ES-I3 (cell line): ENCODE measurements around the gene RTKN2.
"Not testable (repeated sequence)": the region's sequence is repeated elsewhere in the genome, so short reads cannot be mapped to it uniquely, and the experiment has no call there.

Experiments used
- H3K36me3 ChIP-seq: 2 replicates; pipeline ENCODE4 v1.6.1; 2013; ENCODE audit warnings: mild to moderate bottlenecking, low read length, control low read depth, moderate library complexity; ENCODE audit not compliant: insufficient read depth
- H3K4me1 ChIP-seq: 2 replicates; pipeline ENCODE4 v1.6.1; 2013; ENCODE audit warnings: mild to moderate bottlenecking, control low read depth, low read length; ENCODE audit not compliant: insufficient read depth
- H3K9ac ChIP-seq: 2 replicates; pipeline ENCODE4 v1.6.1; 2013; ENCODE audit warnings: low read depth, mild to moderate bottlenecking, low read length, moderate library complexity
- H3K9me3 ChIP-seq: 2 replicates; pipeline ENCODE4 v1.6.1; 2013; ENCODE audit warnings: mild to moderate bottlenecking, low read length, moderate library complexity; ENCODE audit not compliant: control insufficient read depth, insufficient read depth

The RTKN2 gene, protein sequence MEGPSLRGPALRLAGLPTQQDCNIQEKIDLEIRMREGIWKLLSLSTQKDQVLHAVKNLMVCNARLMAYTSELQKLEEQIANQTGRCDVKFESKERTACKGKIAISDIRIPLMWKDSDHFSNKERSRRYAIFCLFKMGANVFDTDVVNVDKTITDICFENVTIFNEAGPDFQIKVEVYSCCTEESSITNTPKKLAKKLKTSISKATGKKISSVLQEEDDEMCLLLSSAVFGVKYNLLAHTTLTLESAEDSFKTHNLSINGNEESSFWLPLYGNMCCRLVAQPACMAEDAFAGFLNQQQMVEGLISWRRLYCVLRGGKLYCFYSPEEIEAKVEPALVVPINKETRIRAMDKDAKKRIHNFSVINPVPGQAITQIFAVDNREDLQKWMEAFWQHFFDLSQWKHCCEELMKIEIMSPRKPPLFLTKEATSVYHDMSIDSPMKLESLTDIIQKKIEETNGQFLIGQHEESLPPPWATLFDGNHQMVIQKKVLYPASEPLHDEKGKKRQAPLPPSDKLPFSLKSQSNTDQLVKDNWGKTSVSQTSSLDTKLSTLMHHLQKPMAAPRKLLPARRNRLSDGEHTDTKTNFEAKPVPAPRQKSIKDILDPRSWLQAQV

DNA sequence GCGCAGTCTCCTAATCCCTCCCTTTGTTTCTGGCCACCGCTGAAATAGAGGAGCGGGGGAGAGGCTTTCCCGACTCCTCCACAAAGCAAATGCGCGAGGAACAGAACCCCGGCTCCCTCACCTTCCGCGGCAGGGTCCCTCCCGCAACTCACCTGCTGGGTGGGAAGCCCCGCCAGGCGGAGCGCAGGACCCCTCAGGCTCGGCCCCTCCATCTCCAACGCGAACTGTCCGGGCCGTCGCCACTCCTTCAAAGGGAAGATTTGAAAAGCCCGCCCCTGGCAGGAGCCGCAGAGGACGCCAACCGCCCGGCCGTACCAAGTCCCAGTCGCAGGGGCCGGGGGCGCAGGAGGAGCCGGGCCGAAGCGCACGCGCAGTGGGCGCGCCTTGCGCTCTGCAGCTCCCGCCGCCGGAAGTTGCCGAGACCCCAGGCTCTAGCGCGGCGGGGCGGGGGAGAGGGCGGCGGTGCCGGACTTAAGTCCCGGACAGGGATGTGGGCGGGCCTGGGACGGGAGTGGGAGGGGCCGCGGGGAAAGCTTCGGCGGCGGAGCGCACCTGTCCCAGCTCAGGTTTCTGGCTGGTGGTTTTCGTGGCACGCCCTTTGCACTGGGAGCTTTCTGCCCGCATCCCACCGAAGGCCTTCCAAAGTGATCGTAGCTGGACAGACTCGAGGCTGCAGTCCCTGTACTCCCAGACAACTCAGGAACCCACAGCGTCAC, at the start of gene RTKN2:
Gene RTKN2 (minus strand): TSS at position 446 of the 716 bp plus-strand sequence. CDS start 234 bp downstream, at position 212.
- Histone ChIP-seq H3K4me1 (peaks cover 7% of the 10 kb centered on the region; the same call in 1 of the 2 replicates), H3K9me3 (no peaks in the 10 kb centered on the region), H3K9ac (peak within 1 kb of the TSS; percentile 86), H3K36me3 (no peaks in the 10 kb centered on the region)

DNA sequence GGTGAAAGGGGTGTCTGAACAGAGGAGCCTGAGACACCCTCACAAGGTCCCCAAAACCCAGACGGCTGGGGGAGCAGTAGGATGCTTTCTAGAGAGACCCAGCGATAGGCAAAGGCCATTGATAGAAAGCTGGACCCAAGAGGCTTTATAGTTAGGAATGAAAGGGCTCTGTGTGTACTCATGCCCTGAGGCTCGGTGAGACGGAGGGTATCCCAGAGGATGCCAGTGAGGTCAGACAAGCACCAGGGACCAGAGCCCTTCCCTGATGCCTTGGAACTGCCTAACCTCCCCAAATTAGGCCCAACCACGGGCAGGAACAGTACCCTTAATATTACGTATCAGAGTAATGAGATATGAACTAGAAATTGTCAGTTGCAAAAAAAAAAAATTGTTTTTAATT, 48.6 kb upstream of the RTKN2 start:
- Histone ChIP-seq H3K9me3 (no peaks in the 10 kb centered on the region), H3K4me1 (no peaks in the 10 kb centered on the region), H3K9ac (no peak overlapping the region), H3K36me3 (no peaks in the 10 kb centered on the region; the same call in 1 of the 2 replicates)

DNA sequence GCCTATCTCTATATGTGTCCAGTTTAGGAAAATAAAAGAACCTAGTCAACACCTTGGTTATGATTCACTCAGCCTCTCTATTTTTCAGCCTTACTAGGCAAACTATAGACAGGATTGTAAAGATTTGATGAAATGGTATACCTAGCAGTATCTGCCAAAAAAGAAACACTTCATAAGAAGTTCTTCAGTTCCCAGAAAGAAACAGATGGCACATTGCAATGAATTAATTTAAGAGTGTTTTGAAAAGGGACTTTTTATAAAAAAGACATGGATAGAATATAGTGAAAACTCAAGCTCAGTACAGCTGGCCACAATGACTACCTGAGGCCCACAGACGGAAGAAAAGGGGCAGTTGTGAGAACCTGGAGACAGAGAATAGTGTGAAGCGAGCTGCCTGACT, 40.6 kb upstream of the RTKN2 start:
- H3K9ac ChIP-seq = no peak overlapping the region
- H3K4me1 ChIP-seq = peaks cover 9% of the 10 kb centered on the region; the same call in 1 of the 2 replicates
- H3K36me3 ChIP-seq = no peaks in the 10 kb centered on the region
- no peaks in the 10 kb centered on the region for H3K9me3 ChIP-seq

DNA sequence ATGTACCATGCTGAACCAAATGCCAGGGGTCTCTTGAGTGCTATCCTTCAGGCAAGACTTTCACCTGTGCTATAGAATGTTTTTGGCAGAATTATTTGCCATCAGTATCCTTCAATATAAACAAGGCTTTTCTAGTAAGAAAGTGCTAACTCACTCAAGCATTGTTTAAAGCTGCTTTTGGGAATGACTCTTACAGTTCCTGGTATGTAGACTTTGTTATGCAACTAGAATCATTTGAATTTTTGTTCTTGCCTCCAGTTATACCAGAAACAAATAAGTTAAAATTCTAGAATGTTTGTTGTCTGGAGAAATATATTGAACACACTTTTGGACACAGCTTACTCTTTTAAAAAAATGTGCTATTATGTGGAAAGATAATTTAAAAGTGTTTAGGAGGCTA, 39.5 kb upstream of the RTKN2 start:
- H3K36me3 ChIP-seq = no peaks in the 10 kb centered on the region
- H3K9ac ChIP-seq = no peak overlapping the region
- H3K4me1 ChIP-seq = peaks cover 9% of the 10 kb centered on the region; the same call in 1 of the 2 replicates
- no peaks in the 10 kb centered on the region for H3K9me3 ChIP-seq

DNA sequence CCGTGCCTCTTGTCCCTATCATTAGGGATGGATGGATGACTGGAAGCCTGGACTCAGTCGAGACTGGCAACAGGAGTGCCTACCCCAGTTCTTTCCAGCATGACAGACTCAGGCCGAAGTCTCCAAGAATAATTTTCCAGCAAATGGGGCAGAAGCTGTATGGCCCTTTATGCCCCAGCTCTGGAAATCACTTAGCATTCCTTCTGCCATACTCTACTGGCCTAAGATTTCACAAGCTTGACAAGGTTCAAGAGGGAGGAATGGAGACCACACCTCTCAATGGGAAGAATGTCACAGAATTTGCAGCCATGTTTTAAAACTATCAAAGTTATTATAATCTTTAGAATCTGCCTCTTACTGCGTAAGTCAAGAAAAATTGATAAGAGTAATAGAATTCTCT, 39.0 kb upstream of the RTKN2 start:
- no peaks in the 10 kb centered on the region for H3K36me3 ChIP-seq
- H3K9me3 ChIP-seq = no peaks in the 10 kb centered on the region
- no peak overlapping the region for H3K9ac ChIP-seq
- peaks cover 9% of the 10 kb centered on the region; the same call in 1 of the 2 replicates for H3K4me1 ChIP-seq

DNA sequence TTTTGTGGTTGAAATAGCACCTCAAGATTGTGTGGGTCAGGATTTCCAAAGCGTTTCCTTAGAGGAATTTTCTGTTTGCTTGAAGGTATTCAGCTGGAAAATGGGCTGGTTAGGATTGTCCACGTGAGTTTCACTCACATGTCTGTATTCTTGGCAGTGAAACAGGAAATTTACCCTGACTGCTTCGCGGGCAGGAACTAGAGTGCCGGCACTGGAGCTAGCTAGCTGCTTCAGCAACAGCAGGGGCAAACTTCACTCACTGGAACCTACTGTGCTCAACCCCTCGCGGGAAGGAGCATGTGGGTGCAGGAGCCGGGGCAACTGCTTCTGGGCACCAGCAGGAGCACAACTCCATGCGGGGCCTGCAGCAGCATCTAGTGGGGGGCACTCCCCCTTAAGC, 38.0 kb upstream of the RTKN2 start:
- H3K36me3 ChIP-seq = no peaks in the 10 kb centered on the region
- H3K9ac ChIP-seq = no peak overlapping the region
- peaks cover 9% of the 10 kb centered on the region; the same call in 1 of the 2 replicates for H3K4me1 ChIP-seq
- H3K9me3 ChIP-seq = no peaks in the 10 kb centered on the region

DNA sequence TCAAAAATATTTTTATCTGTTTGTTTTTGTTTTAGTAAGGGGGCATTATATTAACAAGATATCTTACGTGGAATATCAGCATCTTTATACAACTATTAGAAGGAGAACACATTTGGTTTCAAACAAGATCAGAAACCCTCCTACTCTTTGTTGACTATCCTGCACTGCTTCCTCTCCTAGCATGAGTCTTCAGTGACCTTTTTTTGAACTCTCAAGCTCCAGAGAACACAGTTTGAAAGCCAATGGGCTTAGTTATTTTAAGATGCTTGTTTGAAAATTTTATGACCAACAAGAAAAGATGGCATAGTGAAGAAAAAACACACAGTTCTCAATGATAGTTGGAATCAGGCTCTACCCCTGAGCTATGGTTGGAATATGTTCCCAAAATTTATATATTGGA, 37.2 kb upstream of the RTKN2 start:
- Histone ChIP-seq H3K9me3 (no peaks in the 10 kb centered on the region), H3K9ac (no peak overlapping the region), H3K36me3 (no peaks in the 10 kb centered on the region), H3K4me1 (peaks cover 9% of the 10 kb centered on the region; the same call in 1 of the 2 replicates)

DNA sequence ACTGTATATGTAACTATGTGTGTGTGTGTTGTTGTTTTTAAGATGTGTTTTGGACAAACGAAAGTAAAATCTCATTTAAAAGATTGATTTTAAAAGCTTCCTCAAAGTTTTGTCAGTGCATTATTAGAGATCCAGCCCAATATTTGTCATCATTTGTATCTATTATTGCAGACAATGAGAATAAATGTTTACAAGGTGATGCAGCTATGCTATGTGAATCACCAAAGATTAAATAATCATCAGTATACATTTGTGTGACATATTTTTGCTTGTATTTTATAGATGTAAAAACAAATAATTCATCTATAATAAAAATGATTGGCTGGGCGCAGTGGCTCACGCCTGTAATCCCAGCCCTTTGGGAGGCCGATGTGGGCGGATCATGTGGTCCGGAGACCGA, 35.3 kb upstream of the RTKN2 start:
- Histone ChIP-seq H3K9me3 (no peaks in the 10 kb centered on the region), H3K9ac (no peak overlapping the region), H3K36me3 (no peaks in the 10 kb centered on the region), H3K4me1 (peaks cover 9% of the 10 kb centered on the region; the same call in 1 of the 2 replicates)

DNA sequence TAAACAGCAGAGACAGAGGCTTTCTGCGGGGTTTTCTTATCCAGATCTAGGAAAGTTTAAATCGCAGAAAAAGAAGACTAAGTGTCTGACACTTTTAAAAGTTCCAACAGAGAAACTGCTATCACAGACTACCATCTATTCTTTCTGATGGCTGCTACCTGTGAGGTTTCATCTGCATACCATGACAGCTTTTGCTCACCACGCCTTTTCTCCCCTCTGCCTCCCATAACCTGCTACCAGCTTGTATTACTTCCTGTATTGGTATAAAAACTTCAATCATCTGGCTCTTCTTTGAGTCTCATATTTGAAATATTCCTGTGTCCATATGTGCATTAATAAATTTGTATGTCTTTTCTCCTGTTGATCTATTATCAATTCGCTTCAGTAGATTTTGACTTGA, 34.1 kb upstream of the RTKN2 start:
- no peaks in the 10 kb centered on the region for H3K9me3 ChIP-seq

DNA sequence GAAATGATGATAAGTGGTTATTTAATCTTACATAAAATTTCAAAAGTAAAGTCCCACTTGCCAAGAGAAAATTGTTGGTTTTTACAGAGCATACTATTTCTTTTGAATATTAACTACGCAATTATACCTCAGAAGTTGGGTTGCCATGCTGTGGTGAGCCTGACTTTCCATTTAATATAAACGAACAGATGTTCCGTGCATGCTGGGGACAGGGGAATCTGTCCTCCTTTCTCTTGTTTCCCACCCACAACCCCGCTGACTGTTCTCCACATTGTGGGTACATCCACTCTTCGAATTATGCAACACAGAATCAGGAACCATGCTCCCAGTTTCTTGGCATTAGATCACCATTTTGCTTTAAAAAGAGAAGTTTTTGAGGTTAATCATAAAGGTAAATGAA, 29.2 kb upstream of the RTKN2 start:
- Histone ChIP-seq H3K9me3 (no peaks in the 10 kb centered on the region), H3K4me1 (no peaks in the 10 kb centered on the region), H3K36me3 (no peaks in the 10 kb centered on the region), H3K9ac (no peak overlapping the region)

More for the DNA sequence above, 34.1 kb upstream of the RTKN2 start:
- no peak overlapping the region for H3K9ac ChIP-seq
- H3K36me3 ChIP-seq = no peaks in the 10 kb centered on the region
- H3K4me1 ChIP-seq = peaks cover 1% of the 10 kb centered on the region; the same call in 1 of the 2 replicates

DNA sequence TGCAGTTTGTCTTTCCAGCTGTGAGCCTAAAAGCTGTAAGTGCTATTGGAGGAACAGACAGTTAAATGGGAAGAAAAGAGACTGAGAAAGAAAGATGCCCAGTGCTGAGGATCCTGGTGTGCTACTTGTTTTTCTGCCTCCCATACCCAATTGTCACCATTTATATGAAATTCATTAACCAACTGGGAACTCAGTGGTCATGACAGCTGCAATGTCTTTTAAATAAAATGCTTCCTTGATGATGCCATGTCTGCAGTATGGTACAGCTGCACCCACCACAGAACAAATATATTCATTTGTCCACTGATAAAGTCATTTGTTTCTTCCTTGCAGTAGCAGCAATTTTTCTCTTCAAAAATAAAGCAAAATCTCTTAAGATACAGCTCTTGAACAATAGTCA, 15.6 kb upstream of the RTKN2 start:
- Histone ChIP-seq H3K4me1 (no peaks in the 10 kb centered on the region), H3K9me3 (no peaks in the 10 kb centered on the region), H3K9ac (no peak overlapping the region), H3K36me3 (no peaks in the 10 kb centered on the region)

DNA sequence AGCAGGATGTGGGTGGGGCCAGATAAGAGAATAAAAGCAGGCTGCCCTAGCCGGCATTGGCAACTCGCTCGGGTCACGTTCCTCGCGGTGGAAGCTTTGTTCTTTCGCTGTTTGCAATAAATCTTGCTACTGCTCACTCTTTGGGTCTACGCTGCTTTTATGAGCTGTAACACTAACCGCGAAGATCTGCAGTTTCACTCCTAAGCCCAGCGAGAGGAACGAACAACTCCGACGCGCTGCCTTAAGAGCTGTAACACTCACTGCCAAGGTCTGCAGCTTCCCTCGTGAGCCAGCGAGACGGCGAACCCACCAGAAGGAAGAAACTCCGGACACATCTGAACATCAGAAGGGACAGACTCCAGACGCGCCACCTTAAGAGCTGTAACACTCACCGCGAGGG, 12.7 kb upstream of the RTKN2 start:
- H3K4me1 ChIP-seq, H3K9me3 ChIP-seq, H3K9ac ChIP-seq, H3K36me3 ChIP-seq: not testable (repeated sequence)

DNA sequence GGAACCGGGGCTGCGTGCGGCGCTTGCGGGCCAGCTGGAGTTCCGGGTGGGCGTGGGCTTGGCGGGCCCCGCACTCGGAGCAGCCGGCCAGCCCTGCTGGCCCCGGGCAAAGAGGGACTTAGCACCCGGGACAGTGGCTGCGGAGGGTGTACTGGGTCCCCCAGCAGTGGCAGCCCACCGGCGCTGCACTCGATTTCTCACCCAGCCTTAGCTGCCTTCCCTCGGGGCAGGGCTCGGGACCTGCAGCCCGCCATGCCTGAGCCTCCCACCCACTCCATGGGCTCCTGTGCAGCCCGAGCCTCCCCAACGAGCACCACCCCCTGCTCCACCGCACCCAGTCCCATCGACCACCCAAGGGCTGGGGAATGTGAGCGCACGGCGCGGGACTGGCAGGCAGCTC, 11.7 kb upstream of the RTKN2 start:
- H3K9me3 ChIP-seq, H3K9ac ChIP-seq, H3K36me3 ChIP-seq, H3K4me1 ChIP-seq: not testable (repeated sequence)

DNA sequence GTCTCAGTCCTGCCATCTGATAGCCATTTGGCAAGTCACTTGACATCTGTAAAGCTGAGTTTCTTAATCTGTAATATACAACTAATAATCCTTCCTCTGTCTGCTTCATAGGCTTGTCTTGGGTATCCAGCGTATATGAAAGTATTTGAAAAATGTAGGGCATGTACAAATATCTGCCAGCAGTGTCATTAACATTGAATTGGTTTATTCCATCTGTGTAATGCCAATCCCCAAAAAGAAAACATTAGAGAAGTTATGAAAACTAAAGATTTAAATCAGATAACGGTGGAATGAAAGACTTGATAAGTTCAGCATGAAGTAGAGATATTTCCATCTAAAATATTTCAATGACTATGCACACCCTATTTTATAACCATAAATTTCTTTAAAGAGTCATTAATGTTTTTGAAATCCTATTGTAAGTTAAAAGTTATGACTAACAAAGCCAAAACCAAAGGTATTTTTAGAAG, 9.8 kb upstream of the RTKN2 start:
- no peaks in the 10 kb centered on the region for H3K4me1 ChIP-seq
- H3K9ac ChIP-seq = no peak overlapping the region
- no peaks in the 10 kb centered on the region for H3K9me3 ChIP-seq
- H3K36me3 ChIP-seq = no peaks in the 10 kb centered on the region
